Endothelial cell (in vitro differentiated cells): Measurements from ENCODE around the gene NAA15. TPM values are rescaled to one million over a fixed set of nuclear protein-coding genes. Genes with fewer than 3 reads are reported as not detected.

Experiments used
- DNase-seq: peaks from one replicate; pipeline ENCODE4 v3.0.0; 2021; ENCODE audit warnings: low spot score
- H3K27ac Mint-ChIP-seq: one replicate; pipeline ENCODE4 v1.8.0; 2021; ENCODE audit warnings: mixed read lengths, inconsistent platforms; ENCODE audit not compliant: unreplicated experiment
- H3K27me3 Mint-ChIP-seq: one replicate; pipeline ENCODE4 v1.8.0; 2021; ENCODE audit warnings: mild to moderate bottlenecking, moderate library complexity, mixed read lengths, inconsistent platforms; ENCODE audit not compliant: unreplicated experiment
- H3K36me3 Mint-ChIP-seq: one replicate; pipeline ENCODE4 v1.8.0; 2021; ENCODE audit warnings: mild to moderate bottlenecking, low read depth, mixed read lengths, inconsistent platforms; ENCODE audit not compliant: unreplicated experiment
- H3K4me1 Mint-ChIP-seq: one replicate; pipeline ENCODE4 v1.8.0; 2021; ENCODE audit warnings: mild to moderate bottlenecking, mixed read lengths, inconsistent platforms; ENCODE audit not compliant: unreplicated experiment
- H3K4me3 Mint-ChIP-seq: one replicate; pipeline ENCODE4 v1.8.0; 2021; ENCODE audit warnings: mild to moderate bottlenecking, mixed read lengths, inconsistent platforms; ENCODE audit not compliant: unreplicated experiment
- H3K9me3 Mint-ChIP-seq: one replicate; pipeline ENCODE4 v1.8.0; 2021; ENCODE audit warnings: mixed read lengths, inconsistent platforms; ENCODE audit not compliant: unreplicated experiment
- CTCF ChIP-seq: fragments of 200-600 bp; sonication (generic); IDR thresholded peaks from one replicate; pipeline ENCODE4 v1.5.0; 2021; ENCODE audit warnings: antibody characterized with exemption; ENCODE audit not compliant: unreplicated experiment
- total RNA-seq: library from RNA; stranded (reverse); fragmentation: NEBNext Ultra II Directional; extraction: Animal tissue kit (Norgen Biotek cat#: 25700); gene quantifications from one replicate; pipeline ENCODE4 v1.2.1, GENCODE V29; 2021; ENCODE audit not compliant: unreplicated experiment

Gene NAA15
- total RNA-seq, 1 donor from 2014 or later: 37.8 TPM

GRCh38 chr4:139337612-139338011, 36.3 kb downstream of the NAA15 start:
- no peaks in the 10 kb centered on the region for H3K4me1 Mint-ChIP-seq
- no peak for DNase-seq
- H3K36me3 Mint-ChIP-seq: peaks cover 8% of the 10 kb centered on the region
- H3K27me3 Mint-ChIP-seq: no peaks in the 10 kb centered on the region
- no peaks in the 10 kb centered on the region for H3K9me3 Mint-ChIP-seq
- no peak overlapping the region for H3K27ac Mint-ChIP-seq
- TF ChIP-seq CTCF: no peak
- H3K4me3 Mint-ChIP-seq: no peak overlapping the region

GRCh38 chr4:139361301-139361700, 60.0 kb downstream of the NAA15 start:
- DNase-seq: no peak
- Mint-ChIP-seq H3K4me1 (no peaks in the 10 kb centered on the region), H3K27ac (no peak overlapping the region), H3K27me3 (no peaks in the 10 kb centered on the region), H3K36me3 (peaks cover 2% of the 10 kb centered on the region), H3K9me3 (no peaks in the 10 kb centered on the region), H3K4me3 (no peak overlapping the region)
- TF ChIP-seq CTCF: no peak

DNA sequence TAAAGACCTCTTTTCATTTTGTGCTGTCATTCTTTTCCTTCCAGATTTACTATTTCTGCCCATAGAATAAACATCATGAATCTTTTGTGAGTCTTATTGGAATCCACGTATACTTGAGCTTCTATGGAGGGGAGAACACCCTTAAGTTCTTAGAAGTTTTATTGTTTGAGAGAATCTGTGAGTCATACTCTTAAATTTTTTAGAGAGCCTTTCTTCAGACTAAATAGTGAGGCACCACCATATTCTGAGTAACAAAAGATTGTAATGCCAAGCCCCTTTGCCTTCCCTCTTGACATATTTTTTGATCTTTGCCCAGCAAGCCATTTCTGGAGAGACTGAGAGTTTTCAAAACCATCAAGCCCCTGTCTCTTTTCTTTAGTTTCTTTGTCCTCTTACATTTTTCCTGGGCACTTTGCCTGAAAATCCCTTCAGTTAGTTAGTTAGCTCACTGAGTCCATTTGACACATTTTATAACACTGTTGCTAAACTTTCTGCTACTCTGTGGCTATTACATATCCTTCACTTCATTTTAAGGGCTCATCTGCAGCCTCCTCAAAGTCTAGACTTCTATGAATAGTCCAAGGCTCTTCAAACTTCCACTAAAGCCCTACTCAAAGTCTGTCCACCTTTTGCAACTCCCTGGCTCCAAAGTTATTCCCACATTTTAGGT, 66.3 kb downstream of the NAA15 start:
- H3K4me3 Mint-ChIP-seq: no peak overlapping the region
- no peaks in the 10 kb centered on the region for H3K4me1 Mint-ChIP-seq
- no peaks in the 10 kb centered on the region for H3K27me3 Mint-ChIP-seq
- no peak overlapping the region for H3K27ac Mint-ChIP-seq
- no peak for DNase-seq
- peaks cover 9% of the 10 kb centered on the region for H3K36me3 Mint-ChIP-seq
- no peaks in the 10 kb centered on the region for H3K9me3 Mint-ChIP-seq
- TF ChIP-seq CTCF: no peak

DNA sequence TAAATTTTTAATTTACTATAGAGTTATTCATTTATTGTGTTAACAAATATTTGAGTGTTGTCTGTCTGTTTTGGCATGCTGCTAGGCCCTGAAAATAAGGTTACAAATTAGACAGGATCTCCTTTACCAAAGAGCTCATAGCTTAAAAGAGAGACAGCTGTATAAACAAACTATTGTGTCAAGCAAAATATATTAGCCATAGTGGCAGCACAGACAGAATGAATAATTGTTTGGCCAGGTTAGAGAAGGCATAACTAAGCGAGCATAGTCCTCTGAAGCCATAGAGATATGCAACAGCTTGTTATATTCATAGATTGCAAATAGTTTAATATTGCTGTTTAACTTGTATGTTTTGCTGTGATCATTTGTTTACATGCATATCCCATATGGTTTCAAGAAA, 67.7 kb downstream of the NAA15 start:
- Mint-ChIP-seq H3K4me3 (no peak overlapping the region), H3K27ac (no peak overlapping the region), H3K4me1 (no peaks in the 10 kb centered on the region), H3K36me3 (peaks cover 9% of the 10 kb centered on the region), H3K27me3 (no peaks in the 10 kb centered on the region), H3K9me3 (no peaks in the 10 kb centered on the region)
- no peak for TF ChIP-seq CTCF
- no peak for DNase-seq

DNA sequence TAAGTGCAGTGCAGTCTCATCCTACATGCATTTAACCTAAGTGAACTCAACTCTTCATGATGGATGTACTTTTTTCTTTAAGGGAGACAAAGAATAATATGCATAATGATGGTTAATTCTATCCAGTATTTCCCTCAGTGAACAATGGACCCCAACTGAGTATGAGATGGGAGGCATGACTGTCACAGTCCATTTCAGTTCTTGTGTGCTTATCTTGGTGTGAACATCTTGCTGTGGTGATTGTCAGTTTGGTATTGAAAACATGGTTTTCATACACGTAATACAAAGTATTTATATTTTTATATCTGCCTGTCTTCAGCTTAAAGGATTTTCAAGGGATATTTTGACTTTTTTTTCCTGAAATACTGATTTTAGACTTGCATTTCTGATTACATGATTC, 72.9 kb downstream of the NAA15 start:
- no peak overlapping the region for H3K4me3 Mint-ChIP-seq
- no peaks in the 10 kb centered on the region for H3K9me3 Mint-ChIP-seq
- H3K27me3 Mint-ChIP-seq: no peaks in the 10 kb centered on the region
- DNase-seq: no peak
- peaks cover 6% of the 10 kb centered on the region for H3K36me3 Mint-ChIP-seq
- TF ChIP-seq CTCF: no peak
- H3K27ac Mint-ChIP-seq: no peak overlapping the region
- no peaks in the 10 kb centered on the region for H3K4me1 Mint-ChIP-seq
